HepG2 (cell line): Measurements from ENCODE around the gene RHBDD1. TPM values are rescaled to one million over a fixed set of nuclear protein-coding genes. Genes with fewer than 3 reads are reported as not detected.

Experiments
- ATAC-seq: fragments of 200-7000 bp; cut with Tn5 transposase; 3 replicates; pipeline ENCODE4 v1.9.1; 2020; ENCODE audit warnings: mild to moderate bottlenecking, moderate library complexity
- BruUV-seq: library from RNA; stranded (reverse); fragments of 400-500 nt; replicated peaks from 2 replicates; lab custom pipeline; 2021; lab: Mats Ljungman, UMichigan
- CTCF ChIA-PET: fragments of 300-600 bp; formaldehyde crosslinking; extraction: SDS; loops from one replicate; lab custom pipeline; 2021; ENCODE audit warnings: low total read pairs, inconsistent platforms, low intra/inter-chr PET ratio; lab: Yijun Ruan, JAX
- POLR2A ChIA-PET: fragments of 350-600 bp; sonication (Branson Sonifier 250); formaldehyde crosslinking; loops from one replicate; lab custom pipeline; 2020; ENCODE audit warnings: antibody characterized with exemption, inconsistent platforms; lab: Yijun Ruan, JAX
- DNase-seq: peaks from one replicate; pipeline ENCODE4 v3.0.0-alpha.2; 2015; ENCODE audit warnings: low spot score
- FAIRE-seq: peaks from 3 replicates; lab custom pipeline; 2011; peaks lifted over from hg19 to GRCh38; lab: Jason Lieb, UNC
- H2AFZ ChIP-seq: one replicate; pipeline ENCODE4 v1.6.1; 2011; ENCODE audit warnings: low read length, inconsistent platforms
- H3K27ac ChIP-seq: fragments of 300-600 bp; 3 replicates; pipeline ENCODE4 v1.8.0; 2011; ENCODE audit warnings: mixed run types, mild to moderate bottlenecking, mixed read lengths, low read length, inconsistent platforms; ENCODE audit not compliant: insufficient read depth; ENCODE audit errors: extremely low read length
- H3K27me3 ChIP-seq, 2 experiments: fragments of 200-600 bp in 1 of 2; 2 replicates in 1 of 2; 3 replicates in 1 of 2; pipeline versions ENCODE4 v1.6.0 to v1.8.0; 2011; ENCODE audit warnings: low read length in 2 of 2, mild to moderate bottlenecking in 2 of 2, moderate library complexity in 2 of 2, inconsistent platforms in 1 of 2; ENCODE audit not compliant: insufficient read depth in 2 of 2, control insufficient read depth in 1 of 2
- H3K36me3 ChIP-seq, 2 experiments: fragments of 200-600 bp in 1 of 2; replicated peaks in 1 of 2; 2 replicates in 1 of 2; 3 replicates in 1 of 2; pipeline versions ENCODE4 v1.5.1 to v1.8.0; 2011; ENCODE audit warnings: low read length in 2 of 2, inconsistent platforms in 1 of 2; ENCODE audit not compliant: insufficient read depth in 2 of 2, control insufficient read depth in 1 of 2
- H3K4me1 ChIP-seq: 2 replicates; pipeline ENCODE4 v1.5.1; 2012; ENCODE audit warnings: low read length, inconsistent platforms; ENCODE audit not compliant: insufficient read depth
- H3K4me2 ChIP-seq: 2 replicates; pipeline ENCODE4 v1.6.0; 2011; ENCODE audit warnings: low read depth, low read length, inconsistent platforms
- H3K4me3 ChIP-seq, 3 experiments: fragments of 200-600 bp in 1 of 3; sonication (generic), shearing (Covaris generic) in 1 of 3; replicated peaks in 1 of 3; 2 replicates each; pipeline ENCODE4 v1.5.1; 2011 to 2016; ENCODE audit warnings: low read length in 3 of 3, inconsistent platforms in 2 of 3, low read depth in 2 of 3, mild to moderate bottlenecking in 2 of 3, control low read depth in 1 of 3, mixed read lengths in 1 of 3; ENCODE audit not compliant: insufficient read depth in 1 of 3
- H3K79me2 ChIP-seq: one replicate; pipeline ENCODE4 v1.6.1; 2011; ENCODE audit warnings: low read length, inconsistent platforms; ENCODE audit not compliant: insufficient read depth
- H3K9ac ChIP-seq: 2 replicates; pipeline ENCODE4 v1.6.0; 2011; ENCODE audit warnings: mild to moderate bottlenecking, low read depth, low read length, inconsistent platforms; ENCODE audit not compliant: insufficient read depth
- H3K9me3 ChIP-seq: 2 replicates; pipeline ENCODE4 v1.5.1; 2012; ENCODE audit warnings: mild to moderate bottlenecking, low read length
- H4K20me1 ChIP-seq: 2 replicates; pipeline ENCODE4 v1.6.0; 2011; ENCODE audit warnings: inconsistent platforms, mild to moderate bottlenecking, low read length, moderate library complexity; ENCODE audit not compliant: insufficient read depth
- ATAD3A ChIP-seq: sonication (generic); formaldehyde crosslinking; IDR thresholded peaks from 2 replicates; pipeline ENCODE4 v1.4.0; 2020; ENCODE audit warnings: missing genetic modification reagents
- DPF2 ChIP-seq: sonication (generic); formaldehyde crosslinking; IDR thresholded peaks from 2 replicates; pipeline ENCODE4 v1.4.0; 2020; ENCODE audit warnings: mild to moderate bottlenecking, low read depth, missing genetic modification reagents, borderline replicate concordance
- HOXA7 ChIP-seq: sonication (generic); formaldehyde crosslinking; IDR thresholded peaks from 2 replicates; pipeline ENCODE4 v1.8.1; 2022; ENCODE audit warnings: mild to moderate bottlenecking, missing genetic modification reagents, moderate library complexity
- NONO ChIP-seq, 2 experiments: fragments of 450-650 bp in 1 of 2; sonication (generic) in 1 of 2; formaldehyde crosslinking in 1 of 2; IDR thresholded peaks in 1 of 2; conservative IDR thresholded peaks in 1 of 2; 2 replicates each; pipeline versions ENCODE4 v1.6.1 to v1.8.0; 2017 to 2022; ENCODE audit warnings: mild to moderate bottlenecking in 1 of 2, missing genetic modification reagents in 1 of 2, moderate library complexity in 1 of 2
- RXRA ChIP-seq: sonication (generic); formaldehyde crosslinking; IDR thresholded peaks from 2 replicates; pipeline ENCODE4 v1.5.1; 2020; ENCODE audit warnings: missing genetic modification reagents
- SATB2 ChIP-seq: sonication (generic); formaldehyde crosslinking; IDR thresholded peaks from 2 replicates; pipeline ENCODE4 v1.5.0; 2020; ENCODE audit warnings: missing genetic modification reagents
- XRCC5 ChIP-seq: fragments of 200-400 bp; formaldehyde crosslinking; optimal IDR thresholded peaks from 2 replicates; pipeline ENCODE3; 2017; ENCODE audit warnings: mild to moderate bottlenecking, low read length
- YEATS4 ChIP-seq: sonication (generic); formaldehyde crosslinking; IDR thresholded peaks from 2 replicates; pipeline ENCODE4 v1.4.0; 2020; ENCODE audit warnings: missing genetic modification reagents, borderline replicate concordance
- ZNF274 ChIP-seq: sonication (generic); formaldehyde crosslinking; IDR thresholded peaks from 2 replicates; pipeline ENCODE4 v1.5.1; 2020; ENCODE audit warnings: mild to moderate bottlenecking, missing genetic modification reagents
- ZNF572 ChIP-seq: sonication (generic); formaldehyde crosslinking; IDR thresholded peaks from 2 replicates; pipeline ENCODE4 v1.5.1; 2020; ENCODE audit warnings: mild to moderate bottlenecking, missing genetic modification reagents
- ZNF749 ChIP-seq: sonication (generic); formaldehyde crosslinking; IDR thresholded peaks from 2 replicates; pipeline ENCODE4 v1.8.0; 2022; ENCODE audit warnings: mild to moderate bottlenecking, missing genetic modification reagents, moderate library complexity, borderline replicate concordance
- ZNF782 ChIP-seq: sonication (generic); formaldehyde crosslinking; IDR thresholded peaks from 2 replicates; pipeline ENCODE4 v1.4.0; 2020; ENCODE audit warnings: missing genetic modification reagents, mild to moderate bottlenecking, borderline replicate concordance
- ZNF839 ChIP-seq: sonication (generic); formaldehyde crosslinking; IDR thresholded peaks from 2 replicates; pipeline ENCODE4 v1.4.0; 2020; ENCODE audit warnings: missing genetic modification reagents, mild to moderate bottlenecking, borderline replicate concordance
- ZNF883 ChIP-seq: sonication (generic); formaldehyde crosslinking; IDR thresholded peaks from 2 replicates; pipeline ENCODE4 v1.5.1; 2020; ENCODE audit warnings: mild to moderate bottlenecking, missing genetic modification reagents; ENCODE audit errors: not compliant biosample characterization
- WGBS: methylation state at CpG from one replicate; pipeline ENCODE4 v1.1.6; 2017; ENCODE audit warnings: low lambda C conversion rate; 5-methylcytosine and 5-hydroxymethylcytosine counted together
- in situ Hi-C: cut with HindIII; loops from 2 replicates; pipeline ENCODE4 v1.10.0; 2017; ENCODE audit warnings: low pct_unique_long_range_greater_than_20kb; ENCODE audit not compliant: extremely low pct_ligation_motif_present
- intact Hi-C: fragments of 100-400 bp; cut with micrococcal nuclease; formaldehyde crosslinking; loops from one replicate; pipeline ENCODE4 v1.10.0; 2022; ENCODE audit not compliant: unreplicated experiment
- polyA plus RNA-seq, 8 experiments: library from polyadenylated mRNA; depleted of rRNA in 3 of 8; stranded (reverse) in 7 of 8; unstranded in 1 of 8; fragments of >200 nt; fragmentation: Illumina TruSeq in 4 of 8; extraction: Trizol in 4 of 8; gene quantifications; 2 replicates each; pipeline versions ENCODE4 v1.2.1 to v1.2.3, GENCODE V29; 2011 to 2016; ENCODE audit warnings: low read depth in 4 of 8, missing spikeins in 1 of 8, mixed read lengths in 1 of 8; ENCODE audit not compliant: insufficient read depth in 1 of 8
- total RNA-seq, 5 experiments: library from RNA; depleted of rRNA; stranded (reverse); fragments of >200 nt; fragmentation: Illumina TruSeq; extraction: Trizol; gene quantifications; 2 replicates each; pipeline ENCODE4 v1.2.3, GENCODE V29; 2016; ENCODE audit warnings: low read depth in 1 of 5
- TF ChIP-seq, protein P1 (sequence below): sonication (generic); formaldehyde crosslinking; conservative IDR thresholded peaks from 2 replicates; pipeline ENCODE4 v1.8.0; 2022; ENCODE audit warnings: low read depth, missing genetic modification reagents
- TF ChIP-seq, protein P2 (sequence below): sonication (generic); formaldehyde crosslinking; conservative IDR thresholded peaks from 2 replicates; pipeline ENCODE4 v1.4.0; 2020; ENCODE audit warnings: mild to moderate bottlenecking, missing genetic modification reagents, moderate library complexity
- TF ChIP-seq, protein P3 (sequence below): sonication (generic); formaldehyde crosslinking; IDR thresholded peaks from 2 replicates; pipeline ENCODE4 v1.4.0; 2020; ENCODE audit warnings: mild to moderate bottlenecking, missing genetic modification reagents

The RHBDD1 gene
- total and polyA plus RNA-seq, 2 of the 13 experiments (the other 11 are each of a cell fraction or from before 2014, with no cell fraction given): 8.2 to 9.5 TPM

DNA sequence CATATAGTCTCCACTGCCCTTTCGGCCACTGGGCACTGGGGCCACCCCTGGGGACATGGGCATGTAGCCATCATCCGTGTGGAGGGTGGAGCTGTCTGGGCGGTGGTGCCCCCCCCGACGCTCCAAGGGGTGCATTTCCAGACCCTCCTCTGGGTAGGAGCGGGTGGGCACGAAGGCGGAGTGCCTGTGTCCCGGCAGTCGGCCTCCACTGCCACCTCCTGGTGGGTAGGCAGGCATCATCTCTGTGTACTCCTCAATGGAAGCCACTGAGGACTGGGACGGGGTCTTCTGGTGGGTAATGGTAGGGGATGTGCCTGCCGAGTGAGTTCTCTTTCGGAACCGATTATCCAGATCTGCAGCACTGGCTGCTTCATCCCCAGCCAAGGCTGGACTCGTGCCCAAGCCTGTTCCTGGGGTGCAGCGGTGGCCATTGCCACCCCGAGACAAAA lies 39.0 kb upstream of the RHBDD1 start:
- no peaks in the 10 kb centered on the region for H4K20me1 ChIP-seq
- intact Hi-C loops: no loop called here
- FAIRE-seq: no peak
- no peak for ATAC-seq
- no peaks in the 10 kb centered on the region for H3K9me3 ChIP-seq
- H3K36me3 ChIP-seq: no peaks in the 10 kb centered on the region; a peak in 1 of 5 replicates
- WGBS: 96% methylated on average over 16 of the region's 17 CpGs
- no peaks in the 10 kb centered on the region for H3K27me3 ChIP-seq
- H3K4me2 ChIP-seq: peak overlapping the region; percentile 77; the same call in 1 of the 2 replicates
- H3K27ac ChIP-seq: no peak overlapping the region
- DNase-seq: no peak
- TSS peak; percentile 15 for BruUV-seq
- ChIA-PET CTCF (no interaction called here), POLR2A (interaction anchor here (1.1 to 1.5 kb wide), 2 partner anchors 318 kb away, joined by 3 to 4 read pairs; no protein-coding TSS in a partner anchor)
- no peak overlapping the region for H2AFZ ChIP-seq
- H3K79me2 ChIP-seq: peaks cover 63% of the 10 kb centered on the region
- peaks cover 86% of the 10 kb centered on the region for H3K4me1 ChIP-seq
- no peak overlapping the region for H3K9ac ChIP-seq
- in situ Hi-C loops: loop anchor here (10.0 kb wide), 3 partner anchors 62 to 582 kb away; no protein-coding TSS in a partner anchor
- H3K4me3 ChIP-seq: no peak overlapping the region; a peak in 1 of 6 replicates
- TF ChIP-seq ZNF782 (CRISPR knock-in tag) (0 out of 2 replicates have a peak, but pooled peaks have one; percentile 30), ZNF274 (CRISPR knock-in tag) (no peak), RXRA (CRISPR knock-in tag) (no peak), ZNF839 (CRISPR knock-in tag) (peak; percentile 20; the same call in 1 of the 2 replicates), ZNF572 (no peak), SATB2 (CRISPR knock-in tag) (no peak), ZNF883 (CRISPR knock-in tag) (peak; percentile 31), XRCC5 (no peak), ATAD3A (CRISPR knock-in tag) (no peak), NONO (IDR thresholded peaks at IDR 0.05) (no peak), NONO (CRISPR knock-in tag; conservative IDR thresholded peaks at IDR 0.05) (no peak), YEATS4 (no peak), HOXA7 (CRISPR knock-in tag) (0 out of 2 replicates have a peak, but pooled peaks have one; percentile 21), ZNF749 (CRISPR knock-in tag) (no peak), DPF2 (CRISPR knock-in tag) (no peak)
- TF ChIP-seq, protein P1, sequence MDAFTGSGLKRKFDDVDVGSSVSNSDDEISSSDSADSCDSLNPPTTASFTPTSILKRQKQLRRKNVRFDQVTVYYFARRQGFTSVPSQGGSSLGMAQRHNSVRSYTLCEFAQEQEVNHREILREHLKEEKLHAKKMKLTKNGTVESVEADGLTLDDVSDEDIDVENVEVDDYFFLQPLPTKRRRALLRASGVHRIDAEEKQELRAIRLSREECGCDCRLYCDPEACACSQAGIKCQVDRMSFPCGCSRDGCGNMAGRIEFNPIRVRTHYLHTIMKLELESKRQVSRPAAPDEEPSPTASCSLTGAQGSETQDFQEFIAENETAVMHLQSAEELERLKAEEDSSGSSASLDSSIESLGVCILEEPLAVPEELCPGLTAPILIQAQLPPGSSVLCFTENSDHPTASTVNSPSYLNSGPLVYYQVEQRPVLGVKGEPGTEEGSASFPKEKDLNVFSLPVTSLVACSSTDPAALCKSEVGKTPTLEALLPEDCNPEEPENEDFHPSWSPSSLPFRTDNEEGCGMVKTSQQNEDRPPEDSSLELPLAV (CRISPR knock-in tag): no peak
- TF ChIP-seq, protein P2, sequence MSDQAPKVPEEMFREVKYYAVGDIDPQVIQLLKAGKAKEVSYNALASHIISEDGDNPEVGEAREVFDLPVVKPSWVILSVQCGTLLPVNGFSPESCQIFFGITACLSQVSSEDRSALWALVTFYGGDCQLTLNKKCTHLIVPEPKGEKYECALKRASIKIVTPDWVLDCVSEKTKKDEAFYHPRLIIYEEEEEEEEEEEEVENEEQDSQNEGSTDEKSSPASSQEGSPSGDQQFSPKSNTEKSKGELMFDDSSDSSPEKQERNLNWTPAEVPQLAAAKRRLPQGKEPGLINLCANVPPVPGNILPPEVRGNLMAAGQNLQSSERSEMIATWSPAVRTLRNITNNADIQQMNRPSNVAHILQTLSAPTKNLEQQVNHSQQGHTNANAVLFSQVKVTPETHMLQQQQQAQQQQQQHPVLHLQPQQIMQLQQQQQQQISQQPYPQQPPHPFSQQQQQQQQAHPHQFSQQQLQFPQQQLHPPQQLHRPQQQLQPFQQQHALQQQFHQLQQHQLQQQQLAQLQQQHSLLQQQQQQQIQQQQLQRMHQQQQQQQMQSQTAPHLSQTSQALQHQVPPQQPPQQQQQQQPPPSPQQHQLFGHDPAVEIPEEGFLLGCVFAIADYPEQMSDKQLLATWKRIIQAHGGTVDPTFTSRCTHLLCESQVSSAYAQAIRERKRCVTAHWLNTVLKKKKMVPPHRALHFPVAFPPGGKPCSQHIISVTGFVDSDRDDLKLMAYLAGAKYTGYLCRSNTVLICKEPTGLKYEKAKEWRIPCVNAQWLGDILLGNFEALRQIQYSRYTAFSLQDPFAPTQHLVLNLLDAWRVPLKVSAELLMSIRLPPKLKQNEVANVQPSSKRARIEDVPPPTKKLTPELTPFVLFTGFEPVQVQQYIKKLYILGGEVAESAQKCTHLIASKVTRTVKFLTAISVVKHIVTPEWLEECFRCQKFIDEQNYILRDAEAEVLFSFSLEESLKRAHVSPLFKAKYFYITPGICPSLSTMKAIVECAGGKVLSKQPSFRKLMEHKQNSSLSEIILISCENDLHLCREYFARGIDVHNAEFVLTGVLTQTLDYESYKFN (CRISPR knock-in tag): no peak
- TF ChIP-seq, protein P3, sequence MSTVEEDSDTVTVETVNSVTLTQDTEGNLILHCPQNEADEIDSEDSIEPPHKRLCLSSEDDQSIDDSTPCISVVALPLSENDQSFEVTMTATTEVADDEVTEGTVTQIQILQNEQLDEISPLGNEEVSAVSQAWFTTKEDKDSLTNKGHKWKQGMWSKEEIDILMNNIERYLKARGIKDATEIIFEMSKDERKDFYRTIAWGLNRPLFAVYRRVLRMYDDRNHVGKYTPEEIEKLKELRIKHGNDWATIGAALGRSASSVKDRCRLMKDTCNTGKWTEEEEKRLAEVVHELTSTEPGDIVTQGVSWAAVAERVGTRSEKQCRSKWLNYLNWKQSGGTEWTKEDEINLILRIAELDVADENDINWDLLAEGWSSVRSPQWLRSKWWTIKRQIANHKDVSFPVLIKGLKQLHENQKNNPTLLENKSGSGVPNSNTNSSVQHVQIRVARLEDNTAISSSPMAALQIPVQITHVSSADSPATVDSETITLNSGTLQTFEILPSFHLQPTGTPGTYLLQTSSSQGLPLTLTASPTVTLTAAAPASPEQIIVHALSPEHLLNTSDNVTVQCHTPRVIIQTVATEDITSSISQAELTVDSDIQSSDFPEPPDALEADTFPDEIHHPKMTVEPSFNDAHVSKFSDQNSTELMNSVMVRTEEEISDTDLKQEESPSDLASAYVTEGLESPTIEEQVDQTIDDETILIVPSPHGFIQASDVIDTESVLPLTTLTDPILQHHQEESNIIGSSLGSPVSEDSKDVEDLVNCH: no peak
